Activated T-cell treated with anti-CD3 and anti-CD28 coated beads, Interleukin-2, amount 50 U/mL, for 1 hour (primary cell): ENCODE data around the gene ARID1A.
A peak's percentile ranks its signal among the peaks of the same experiment; 100 is the strongest.
"Not testable (repeated sequence)": the region's sequence is repeated elsewhere in the genome, so short reads cannot be mapped to it uniquely, and the experiment has no call there.

ENCODE experiments used
- DNase-seq: peaks from one replicate; pipeline ENCODE4 v3.0.0-alpha.2; 2020

Gene ARID1A

GRCh38 chr1:26788836-26789611, 93.2 kb downstream of the ARID1A start:
- peak; percentile 83 for DNase-seq

- DNase-seq = no peak
Measured at GRCh38 chr1:26789612-26789865, 93.7 kb downstream of the ARID1A start.

- DNase-seq = no peak
Measured at GRCh38 chr1:26789931-26790330, 94.1 kb downstream of the ARID1A start.

GRCh38 chr1:26790551-26790953, 94.7 kb downstream of the ARID1A start:
- DNase-seq = no peak

- DNase-seq = no peak
Measured at GRCh38 chr1:26791148-26791547, 95.3 kb downstream of the ARID1A start.

GRCh38 chr1:26791626-26792025, 95.8 kb downstream of the ARID1A start:
- no peak for DNase-seq

GRCh38 chr1:26792924-26793323, 97.1 kb downstream of the ARID1A start:
- DNase-seq = no peak

- DNase-seq = no peak
Measured at GRCh38 chr1:26794391-26794790, 98.6 kb downstream of the ARID1A start.

GRCh38 chr1:26797627-26798026, 101.8 kb downstream of the ARID1A start:
- no peak for DNase-seq

GRCh38 chr1:26799479-26800142, 103.8 kb downstream of the ARID1A start:
- DNase-seq = peak; percentile 37

- DNase-seq = not testable (repeated sequence)
Measured at GRCh38 chr1:26803932-26804331, 108.1 kb downstream of the ARID1A start.

- peak; percentile 66 for DNase-seq
Measured at GRCh38 chr1:26810105-26810504, 114.3 kb downstream of the ARID1A start.

GRCh38 chr1:26811057-26811456, 115.2 kb downstream of the ARID1A start:
- no peak for DNase-seq

- DNase-seq = no peak
Measured at GRCh38 chr1:26811708-26812107, 115.9 kb downstream of the ARID1A start.

GRCh38 chr1:26814377-26814776, 118.6 kb downstream of the ARID1A start:
- DNase-seq = no peak

GRCh38 chr1:26814893-26815292, 119.1 kb downstream of the ARID1A start:
- no peak for DNase-seq

GRCh38 chr1:26820784-26821269, 125.0 kb downstream of the ARID1A start:
- no peak for DNase-seq

GRCh38 chr1:26822737-26823395, 127.1 kb downstream of the ARID1A start:
- DNase-seq = no peak

GRCh38 chr1:26824731-26825130, 128.9 kb downstream of the ARID1A start:
- no peak for DNase-seq

- peak; percentile 84 for DNase-seq
Measured at GRCh38 chr1:26826261-26827105, 130.7 kb downstream of the ARID1A start, which contains the start of gene ZDHHC18. Gene ZDHHC18 (plus strand): TSS chr1:26826688. CDS start chr1:26826805, 117 bp downstream.

- no peak for DNase-seq
Measured at GRCh38 chr1:26827106-26827604, 131.3 kb downstream of the ARID1A start.

- no peak for DNase-seq
Measured at GRCh38 chr1:26827663-26828062, 131.8 kb downstream of the ARID1A start.
